HCT116 (cell line): ENCODE measurements around the gene ADCY6. TPM values are rescaled to one million over a fixed set of nuclear protein-coding genes. Genes with fewer than 3 reads are reported as not detected.

Experiments
- ATAC-seq: fragments of 200-7000 bp; cut with Tn5 transposase; 2 replicates; pipeline ENCODE4 v1.9.1; 2020; ENCODE audit warnings: mild to moderate bottlenecking, moderate library complexity
- BruUV-seq: library from RNA; stranded (reverse); fragments of 400-500 nt; replicated peaks from 2 replicates; lab custom pipeline; 2021; lab: Mats Ljungman, UMichigan
- CTCF ChIA-PET: fragments of 300-600 bp; sonication (Branson Sonifier 250); formaldehyde crosslinking; loops from one replicate; lab custom pipeline; 2021; ENCODE audit warnings: antibody characterized with exemption; lab: Charles Lee
- POLR2A ChIA-PET: fragments of 300-600, 350-600 bp; sonication (Branson Sonifier 250); formaldehyde crosslinking; loops from one replicate; lab custom pipeline; 2021; ENCODE audit warnings: antibody characterized with exemption; lab: Charles Lee
- RAD21 ChIA-PET, 2 experiments: fragments of 300-600 bp; sonication (Branson Sonifier 250); formaldehyde crosslinking; loops; one replicate each; lab custom pipeline; 2023; ENCODE audit warnings: low total read pairs in 2 of 2; ENCODE audit not compliant: uncharacterized antibody in 2 of 2, unreplicated experiment in 2 of 2, low non-redundant PET in 1 of 2; lab: Charles Lee
- DNase-seq: peaks from one replicate; pipeline ENCODE4 v3.0.0-alpha.2; 2010; ENCODE audit warnings: low read depth, low spot score
- H2AFZ ChIP-seq: fragments of 200-600 bp; shearing (Covaris generic), sonication (generic); 2 replicates; pipeline ENCODE4 v1.6.1; 2017; ENCODE audit warnings: low read depth, mixed run types, mixed read lengths, antibody characterized with exemption, low read length; ENCODE audit not compliant: poor library complexity, severe bottlenecking
- H3K27ac ChIP-seq: 2 replicates; pipeline ENCODE4 v1.5.1; 2012; ENCODE audit warnings: low read depth, low read length
- H3K27me3 ChIP-seq: fragments of 200-600 bp; sonication (generic); 2 replicates; pipeline ENCODE4 v1.6.1; 2016; ENCODE audit warnings: mixed run types, low read length, mixed read lengths; ENCODE audit not compliant: insufficient read depth
- H3K36me3 ChIP-seq, 2 experiments: fragments of 200-500 bp in 1 of 2; fragments of 200-600 bp in 1 of 2; sonication (Bioruptor generic) in 1 of 2; sonication (generic) in 1 of 2; 2 replicates each; pipeline versions ENCODE4 v1.5.1 to v1.6.1; 2014 to 2016; ENCODE audit warnings: low read length in 2 of 2, inconsistent platforms in 1 of 2, mixed read lengths in 1 of 2, mixed run types in 1 of 2; ENCODE audit not compliant: insufficient read depth in 2 of 2, control insufficient read depth in 1 of 2
- H3K4me1 ChIP-seq, 2 experiments: fragments of 200-600 bp in 1 of 2; sonication (generic) in 1 of 2; 2 replicates each; pipeline versions ENCODE4 v1.5.1 to v1.6.1; 2012 to 2017; ENCODE audit warnings: low read length in 2 of 2, inconsistent platforms in 1 of 2, mild to moderate bottlenecking in 1 of 2, mixed read lengths in 1 of 2, mixed run types in 1 of 2, moderate library complexity in 1 of 2; ENCODE audit not compliant: insufficient read depth in 2 of 2, control insufficient read depth in 1 of 2
- H3K4me2 ChIP-seq: fragments of 200-600 bp; sonication (generic); 2 replicates; pipeline ENCODE4 v1.6.1; 2017; ENCODE audit warnings: mixed run types, low read length, mixed read lengths
- H3K4me3 ChIP-seq, 2 experiments: fragments of 200-600 bp in 1 of 2; sonication (generic) in 1 of 2; replicated peaks in 1 of 2; 2 replicates each; pipeline ENCODE4 v1.5.1; 2011 to 2016; ENCODE audit warnings: low read length in 2 of 2, control low read depth in 1 of 2, low read depth in 1 of 2, mild to moderate bottlenecking in 1 of 2, mixed read lengths in 1 of 2, mixed run types in 1 of 2
- H3K79me2 ChIP-seq: fragments of 200-600 bp; sonication (generic); 2 replicates; pipeline ENCODE4 v1.6.1; 2017; ENCODE audit warnings: mild to moderate bottlenecking, mixed run types, low read length, moderate library complexity, mixed read lengths; ENCODE audit not compliant: insufficient read depth
- H3K9ac ChIP-seq: fragments of 200-600 bp; sonication (generic); 2 replicates; pipeline ENCODE4 v1.6.1; 2016; ENCODE audit warnings: low read length, mixed read lengths
- H3K9me2 ChIP-seq: fragments of 200-600 bp; sonication (generic), shearing (Covaris generic); 2 replicates; pipeline ENCODE4 v1.6.1; 2017; ENCODE audit warnings: mixed run types, mild to moderate bottlenecking, moderate library complexity; ENCODE audit not compliant: insufficient read depth
- H3K9me3 ChIP-seq, 2 experiments: fragments of 200-500 bp in 1 of 2; fragments of 200-600 bp in 1 of 2; sonication (Bioruptor generic) in 1 of 2; sonication (generic) in 1 of 2; 2 replicates each; pipeline ENCODE4 v1.6.1; 2014 to 2017; ENCODE audit warnings: low read length in 2 of 2, mixed read lengths in 2 of 2, inconsistent platforms in 1 of 2, low read depth in 1 of 2, mild to moderate bottlenecking in 1 of 2, mixed run types in 1 of 2, moderate library complexity in 1 of 2; ENCODE audit not compliant: control insufficient read depth in 1 of 2, insufficient read depth in 1 of 2
- H4K20me1 ChIP-seq: fragments of 200-600 bp; sonication (generic), shearing (Covaris generic); 2 replicates; pipeline ENCODE4 v1.6.1; 2017; ENCODE audit warnings: mixed run types, mild to moderate bottlenecking, moderate library complexity; ENCODE audit not compliant: insufficient read depth
- CEBPB ChIP-seq: IDR thresholded peaks from 2 replicates; pipeline ENCODE4 v1.6.1; 2012; ENCODE audit warnings: low read depth
- FOSL1 ChIP-seq: IDR thresholded peaks from 2 replicates; pipeline ENCODE4 v1.6.1; 2012; ENCODE audit warnings: low read depth
- JUND ChIP-seq: IDR thresholded peaks from 2 replicates; pipeline ENCODE4 v1.6.1; 2012
- POLR2A ChIP-seq: IDR thresholded peaks from 2 replicates; pipeline ENCODE4 v1.7.0; 2011; ENCODE audit warnings: borderline replicate concordance; ENCODE audit not compliant: insufficient read depth, insufficient read length; ENCODE audit errors: extremely low read depth
- SP1 ChIP-seq: IDR thresholded peaks from 2 replicates; pipeline ENCODE4 v1.6.1; 2012; ENCODE audit warnings: low read depth
- SRF ChIP-seq: IDR thresholded peaks from 2 replicates; pipeline ENCODE4 v1.6.1; 2012; ENCODE audit warnings: low read depth
- YY1 ChIP-seq: IDR thresholded peaks from 2 replicates; pipeline ENCODE4 v1.6.1; 2011; ENCODE audit warnings: low read length, low read depth, moderate library complexity, mild to moderate bottlenecking; ENCODE audit not compliant: insufficient replicate concordance; ENCODE audit errors: extremely low read depth
- intact Hi-C: fragments of 100-400 bp; cut with micrococcal nuclease; formaldehyde crosslinking; loops from 2 replicates; pipeline ENCODE4 v1.10.0; 2022
- total RNA-seq: library from RNA; stranded (reverse); gene quantifications from one replicate; pipeline ENCODE4 v1.2.1, GENCODE V29; 2021; ENCODE audit not compliant: unreplicated experiment
- TF ChIP-seq, protein P1 (sequence below): IDR thresholded peaks from 2 replicates; pipeline ENCODE4 v1.6.1; 2012

The ADCY6 gene
- total RNA-seq, 1 experiment from 2014 or later: 24.9 TPM

DNA sequence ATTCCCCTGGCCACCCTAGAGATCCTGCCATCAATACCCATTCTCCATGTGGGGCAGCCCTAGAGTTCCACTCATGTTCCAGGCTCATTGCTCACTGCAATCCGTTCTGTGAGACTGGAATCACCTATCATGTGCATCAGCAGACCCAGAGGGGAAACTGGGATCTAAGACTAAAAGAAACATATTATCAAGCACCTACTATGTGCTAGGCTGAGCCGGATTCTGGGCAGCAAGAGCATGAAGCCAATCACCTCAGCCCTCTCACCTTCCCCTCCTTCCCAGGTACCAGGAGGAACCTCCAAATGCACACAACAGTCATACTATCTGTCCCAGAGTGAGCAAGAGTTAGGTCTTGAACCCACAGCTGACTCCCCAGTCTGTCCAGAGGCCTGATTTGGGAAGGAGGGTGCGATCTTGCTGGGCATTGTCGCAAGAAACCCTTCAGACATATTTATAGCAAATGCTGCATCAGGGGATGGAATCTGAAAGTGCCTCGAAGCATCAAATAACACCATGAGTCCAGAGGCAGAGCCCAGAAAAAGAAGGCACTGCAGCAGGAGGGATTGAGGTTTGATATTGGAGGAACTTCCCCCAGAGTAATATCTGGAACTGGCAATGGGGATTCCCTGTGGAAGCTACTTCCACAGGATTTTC lies 22.7 kb upstream of the ADCY6 start:
- Histone ChIP-seq H3K9me2 (no peaks in the 10 kb centered on the region), H4K20me1 (no peaks in the 10 kb centered on the region), H3K9me3 (no peaks in the 10 kb centered on the region), H3K36me3 (no peaks in the 10 kb centered on the region), H3K27ac (no peak overlapping the region), H3K9ac (peak overlapping the region; percentile 16; the same call in 1 of the 2 replicates), H3K4me2 (peak overlapping the region; percentile 55), H3K27me3 (no peaks in the 10 kb centered on the region), H3K4me1 (peaks cover 18 to 39% of the 10 kb centered on the region in 2 experiments), H3K4me3 (no peak overlapping the region), H2AFZ (no peak overlapping the region), H3K79me2 (no peaks in the 10 kb centered on the region)
- ChIA-PET POLR2A (no interaction called here), RAD21 (no interaction called here), CTCF (interaction anchor here (1.0 to 1.3 kb wide), 2 partner anchors 41 to 58 kb away, joined by 3 to 6 read pairs; no protein-coding TSS in a partner anchor)
- DNase-seq (no peak), ATAC-seq (no peak)
- no TSS peak for BruUV-seq
- intact Hi-C loops: no loop called here
- TF ChIP-seq POLR2A (no peak), SRF (no peak), SP1 (no peak), YY1 (no peak), FOSL1 (no peak), CEBPB (no peak), JUND (no peak)
- TF ChIP-seq, protein P1, sequence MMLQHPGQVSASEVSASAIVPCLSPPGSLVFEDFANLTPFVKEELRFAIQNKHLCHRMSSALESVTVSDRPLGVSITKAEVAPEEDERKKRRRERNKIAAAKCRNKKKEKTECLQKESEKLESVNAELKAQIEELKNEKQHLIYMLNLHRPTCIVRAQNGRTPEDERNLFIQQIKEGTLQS: no peak

- CTCF ChIA-PET: interaction anchor here (1.0 to 1.3 kb wide), 2 partner anchors 42 to 58 kb away, joined by 3 to 6 read pairs; no protein-coding TSS in a partner anchor
- BruUV-seq: no TSS peak
- Histone ChIP-seq H3K9ac (peak overlapping the region; percentile 16; the same call in 1 of the 2 replicates), H3K27me3 (no peaks in the 10 kb centered on the region), H3K9me2 (no peaks in the 10 kb centered on the region), H4K20me1 (no peaks in the 10 kb centered on the region), H3K27ac (no peak overlapping the region), H3K36me3 (no peaks in the 10 kb centered on the region), H2AFZ (no peak overlapping the region), H3K4me2 (peak overlapping the region; percentile 55), H3K9me3 (no peaks in the 10 kb centered on the region)
- RAD21 ChIA-PET: no interaction called here
- no peak for DNase-seq
- ATAC-seq: no peak
- no peak for TF ChIP-seq FOSL1
- TF ChIP-seq, all 23 proteins: peak for 0
- H3K4me3 ChIP-seq: no peak overlapping the region
- H3K79me2 ChIP-seq: no peaks in the 10 kb centered on the region
- intact Hi-C loops: no loop called here
- POLR2A ChIA-PET: no interaction called here
- peaks cover 14 to 33% of the 10 kb centered on the region in 2 experiments for H3K4me1 ChIP-seq
Measured at GRCh38 chr12:48810903-48811431, 22.1 kb upstream of the ADCY6 start.
